Measurements from ENCODE around the gene RHPN2.

- TF ChIP-seq EZH2 (IDR thresholded peaks at IDR 0.05; ENCODE audit: low read depth, low read length, severe bottlenecking) (no peak), CTCF (IDR thresholded peaks at IDR 0.05; ENCODE audit: control extremely low read depth in 1 of 3, insufficient read depth in 1 of 3, low read depth in 1 of 3, low read length in 3 of 3) (no peak), POLR2A (IDR thresholded peaks at IDR 0.05; ENCODE audit: control extremely low read depth in 1 of 2, low read depth in 2 of 2, low read length in 2 of 2) (peak in 1 of 2 experiments; percentile 29; a peak in 1 of 3 replicates), FOSL1 (IDR thresholded peaks at IDR 0.05; ENCODE audit: insufficient read depth, low read depth, low read length) (no peak), E2F6 (IDR thresholded peaks at IDR 0.05) (no peak; the same call in 1 of the 2 replicates), MAFK (IDR thresholded peaks at IDR 0.05; ENCODE audit: low read depth, low read length) (no peak), JUND (IDR thresholded peaks at IDR 0.05; ENCODE audit: low read length) (no peak), ATF3 (IDR thresholded peaks at IDR 0.05; ENCODE audit: insufficient read depth, low read depth, low read length) (no peak), SIRT6 (IDR thresholded peaks at IDR 0.05; ENCODE audit: low read length) (no peak), KDM5A (IDR thresholded peaks at IDR 0.05; ENCODE audit: low read length) (no peak), RNF2 (IDR thresholded peaks at IDR 0.05; ENCODE audit: borderline replicate concordance, low read depth, low read length, missing control alignments, poor library complexity, severe bottlenecking) (no peak), CBX5 (IDR thresholded peaks at IDR 0.05; ENCODE audit: low read depth, low read length) (no peak)
Observed at GRCh38 chr19:33064792-33065550, at the start of gene RHPN2.
